ENCODE data around the gene EVPLL. TPM values are rescaled to one million over a fixed set of nuclear protein-coding genes. Genes with fewer than 3 reads are reported as not detected.
"Not testable (repeated sequence)": the region's sequence is repeated elsewhere in the genome, so short reads cannot be mapped to it uniquely, and the experiment has no call there.

EVPLL gene
- total RNA-seq, 2 experiments from 2014 or later = not detected

DNA sequence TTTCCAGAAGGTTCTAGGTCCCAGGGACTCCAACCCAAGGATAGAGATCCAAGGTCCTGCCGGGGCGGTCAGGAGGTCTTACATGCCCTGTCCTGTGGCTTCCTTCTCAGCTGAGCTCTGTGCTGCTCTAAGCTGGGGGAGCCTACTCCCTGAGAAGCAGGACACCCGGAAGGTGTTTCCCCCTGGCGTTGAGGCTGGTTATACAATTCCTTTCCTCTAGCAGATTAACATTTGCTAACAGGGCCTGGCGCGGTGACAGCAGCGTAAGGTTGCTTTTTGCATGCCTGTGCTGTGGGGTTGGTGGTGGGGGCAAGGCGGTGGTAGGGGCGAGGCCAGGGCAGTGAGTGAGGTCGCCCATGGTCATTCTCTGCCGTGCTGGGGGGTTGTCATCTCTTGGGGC is 43.9 kb downstream of the EVPLL start:
- H3K9me3 Mint-ChIP-seq (ENCODE audit: low read depth); H3K4me1 Mint-ChIP-seq; DNase-seq; H3K36me3 Mint-ChIP-seq; ATAC-seq; H3K27me3 Mint-ChIP-seq; CTCF ChIA-PET; H3K27ac Mint-ChIP-seq; H3K4me3 Mint-ChIP-seq: not testable (repeated sequence)

DNA sequence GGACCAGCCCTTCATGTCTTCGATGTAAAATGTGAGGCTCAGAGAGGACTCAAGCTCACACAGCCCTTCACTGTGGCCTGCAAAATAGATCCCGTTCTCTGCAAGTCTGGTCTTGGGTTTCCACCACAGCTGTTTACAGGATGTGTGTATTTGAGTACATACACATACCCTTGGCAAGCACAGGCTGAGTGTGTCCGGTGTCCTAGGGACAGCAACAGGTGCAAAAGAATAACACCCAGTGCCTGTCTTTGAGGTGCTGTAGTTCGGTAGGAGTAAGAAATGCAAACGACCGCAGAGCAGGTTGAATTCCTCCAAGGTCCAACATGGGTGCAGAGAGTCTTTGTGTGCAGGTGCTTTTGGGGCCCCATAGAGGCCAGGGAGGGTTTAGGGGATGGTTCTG is 44.9 kb downstream of the EVPLL start:
- H3K27me3 Mint-ChIP-seq; ATAC-seq; H3K36me3 Mint-ChIP-seq; H3K27ac Mint-ChIP-seq; H3K4me3 Mint-ChIP-seq; DNase-seq; CTCF ChIA-PET; H3K9me3 Mint-ChIP-seq (ENCODE audit: low read depth); H3K4me1 Mint-ChIP-seq: not testable (repeated sequence)

DNA sequence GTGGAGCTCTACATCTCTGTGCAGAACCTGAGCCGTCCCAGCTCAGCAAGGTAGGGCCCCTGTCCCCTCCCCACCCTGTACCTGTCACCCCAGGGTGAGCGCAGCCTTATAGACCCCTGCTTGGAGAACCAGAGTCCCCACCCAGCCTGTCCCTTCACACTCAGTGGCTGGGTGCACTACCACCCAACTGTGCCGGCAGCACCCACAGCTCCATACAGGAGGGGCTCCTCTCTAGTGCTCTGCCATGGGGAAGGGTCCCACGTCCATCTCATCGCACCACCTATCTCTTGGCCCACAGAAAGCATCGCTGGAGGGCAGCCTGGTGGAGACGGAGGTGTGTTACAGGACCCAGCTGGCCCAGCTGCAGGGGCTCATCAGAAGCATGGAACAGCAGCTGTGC is 45.4 kb downstream of the EVPLL start:
- DNase-seq; H3K27me3 Mint-ChIP-seq; H3K36me3 Mint-ChIP-seq; H3K9me3 Mint-ChIP-seq (ENCODE audit: low read depth); H3K27ac Mint-ChIP-seq; ATAC-seq; CTCF ChIA-PET; H3K4me1 Mint-ChIP-seq; H3K4me3 Mint-ChIP-seq: not testable (repeated sequence)

DNA sequence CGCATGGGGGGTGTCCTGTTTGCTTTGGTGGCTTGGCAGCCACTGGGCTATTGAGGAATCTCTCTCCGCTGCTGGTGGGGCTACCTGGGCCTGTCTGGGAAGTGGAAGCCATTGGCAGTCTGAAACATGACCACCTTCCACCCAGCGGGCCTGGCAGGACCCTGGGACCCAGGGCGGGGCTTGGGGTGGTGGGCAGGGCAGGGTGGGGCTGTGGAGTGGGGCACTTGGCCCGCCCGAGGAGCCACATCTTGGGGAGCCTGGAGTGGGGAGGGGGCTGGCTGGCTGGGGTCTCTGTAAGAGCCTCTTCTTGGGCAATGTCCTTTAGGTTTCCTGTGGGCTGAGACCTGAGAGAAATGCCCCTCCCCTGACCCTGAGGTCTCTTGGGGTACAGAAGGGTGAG is 48.0 kb downstream of the EVPLL start:
- H3K4me3 Mint-ChIP-seq, DNase-seq, CTCF ChIA-PET: not testable (repeated sequence)

DNA sequence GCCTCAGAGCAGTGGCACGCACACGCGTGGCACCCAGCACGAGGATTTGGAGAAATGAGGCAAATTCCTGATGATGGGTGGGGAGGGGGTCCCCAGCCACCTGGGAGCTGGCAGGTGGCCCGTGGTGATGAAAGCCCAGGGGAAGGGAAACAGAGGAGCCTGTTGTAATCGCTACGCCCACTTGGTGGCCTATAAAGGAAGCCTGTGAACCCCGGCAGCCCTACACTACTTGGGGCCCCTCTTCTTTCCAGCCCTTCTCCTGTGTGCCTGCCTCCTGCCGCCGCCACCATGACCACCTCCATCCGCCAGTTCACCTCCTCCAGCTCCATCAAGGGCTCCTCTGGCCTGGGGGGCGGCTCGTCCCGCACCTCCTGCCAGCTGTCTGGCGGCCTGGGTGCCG is 49.1 kb downstream of the EVPLL start:
- ATAC-seq; CTCF ChIA-PET; DNase-seq; H3K4me3 Mint-ChIP-seq; H3K27me3 Mint-ChIP-seq; H3K36me3 Mint-ChIP-seq; H3K9me3 Mint-ChIP-seq (ENCODE audit: low read depth); H3K27ac Mint-ChIP-seq; H3K4me1 Mint-ChIP-seq: not testable (repeated sequence)

More for the DNA sequence above, 48.0 kb downstream of the EVPLL start:
- not testable (repeated sequence) for H3K4me1 Mint-ChIP-seq; H3K27ac Mint-ChIP-seq; H3K27me3 Mint-ChIP-seq; H3K9me3 Mint-ChIP-seq (ENCODE audit: low read depth); ATAC-seq; H3K36me3 Mint-ChIP-seq

DNA sequence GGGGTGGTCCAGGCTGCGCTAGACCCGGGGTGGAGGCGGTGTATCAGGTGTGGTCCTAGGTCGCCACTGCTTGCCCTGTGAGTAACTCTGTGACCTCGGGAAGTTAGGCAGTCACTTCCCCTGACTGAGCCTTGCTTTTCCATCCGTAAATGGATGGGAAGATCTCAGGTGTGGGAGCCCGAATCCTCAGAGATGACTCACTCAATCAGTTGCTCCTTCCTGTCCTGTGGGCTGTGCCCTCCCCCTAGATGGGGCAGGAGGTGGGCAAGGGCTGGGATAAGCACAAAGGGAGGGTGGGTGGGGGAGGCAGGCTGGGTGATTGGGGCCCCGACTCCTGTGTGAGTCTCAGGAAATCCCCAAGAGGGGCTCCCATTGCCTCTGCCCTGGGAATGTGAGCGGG is 54.6 kb downstream of the EVPLL start:
- H3K27me3 Mint-ChIP-seq; H3K4me3 Mint-ChIP-seq; H3K9me3 Mint-ChIP-seq (ENCODE audit: low read depth); ATAC-seq; H3K36me3 Mint-ChIP-seq; CTCF ChIA-PET; H3K4me1 Mint-ChIP-seq; H3K27ac Mint-ChIP-seq; DNase-seq: not testable (repeated sequence)

Small RNAs within 50 kb of the gene (microRNA-seq; reads per million reads assigned to microRNA genes)
- gene MIR6778 = not detected

Other genes with a start within 250 kb of the EVPLL start
- 100 to 1,000 TPM; 111 to 126 TPM for gene ALKBH5, start 193.9 kb upstream of the EVPLL start, total RNA-seq
- 10 to 100 TPM; 23.8 to 24.8 TPM for gene LLGL1, start 152.1 kb upstream of the EVPLL start, total RNA-seq
- gene FLII, start 119.0 kb upstream of the EVPLL start, total RNA-seq = 100 to 1,000 TPM; 338 to 357 TPM
- gene MIEF2, start 117.1 kb upstream of the EVPLL start, total RNA-seq = 1 to 10 TPM; 8.4 to 10.0 TPM
- 10 to 100 TPM; 75.9 to 78.4 TPM for gene TOP3A, start 62.8 kb upstream of the EVPLL start, total RNA-seq
- 10 to 100 TPM; 27.5 to 31.3 TPM for gene SMCR8, start 62.5 kb upstream of the EVPLL start, total RNA-seq
- 10 to 100 TPM; 60.3 to 66.5 TPM for gene SHMT1, start 14.2 kb upstream of the EVPLL start, total RNA-seq
- gene LGALS9C, start 99.0 kb downstream of the EVPLL start, total RNA-seq = 10 to 100 TPM in 1 of 2 experiments, 1 to 10 TPM in 1; 1.1 to 10.7 TPM